HL-60/S4 (cell line): Measurements from ENCODE around the gene RIT2.

Experiments
- in situ Hi-C: fragments of 300-500 bp; cut with MboI; formaldehyde crosslinking; loops from 2 replicates; pipeline ENCODE4 v1.14.3; 2022; ENCODE audit warnings: low sequenced_read_pairs

RIT2 gene

GRCh38 chr18:42707080-42707479 lies 408.4 kb downstream of the RIT2 start:
- in situ Hi-C loops: no loop called here

GRCh38 chr18:42706618-42707017 lies 408.9 kb downstream of the RIT2 start:
- in situ Hi-C loops: no loop called here

DNA sequence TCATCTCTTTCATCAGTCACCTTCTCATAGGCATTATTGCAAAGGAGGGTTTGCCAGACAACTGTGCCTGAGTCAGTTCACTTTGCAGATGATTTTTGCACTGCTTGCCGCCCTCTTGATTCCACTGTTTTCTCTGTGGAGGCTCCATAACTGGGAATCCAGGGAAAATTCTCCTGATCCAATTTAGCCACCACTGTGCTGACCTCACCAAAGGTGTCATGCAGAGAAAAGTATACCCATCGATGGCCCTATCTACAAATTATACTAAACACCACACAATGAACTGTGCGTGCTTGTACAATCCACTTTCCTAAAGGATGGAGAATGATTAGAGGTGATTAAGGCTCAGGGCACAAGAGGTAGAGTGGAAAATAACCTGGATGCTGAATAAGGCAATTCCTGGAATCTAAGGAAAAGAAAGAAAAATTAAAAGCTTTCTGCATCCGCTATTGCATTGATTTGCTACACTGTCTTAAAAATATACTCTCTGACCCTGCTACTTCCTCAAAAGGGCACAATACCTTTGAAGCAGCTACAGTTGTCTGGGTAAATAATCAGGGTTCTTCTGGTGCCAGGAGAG lies 409.4 kb downstream of the RIT2 start:
- in situ Hi-C loops: no loop called here
